Cerebellar nuclear complex (tissue), 1 donor: ENCODE results near the gene AADACL3.

Experiments used
- DNase-seq, 2 experiments: peaks; one replicate each; lab custom pipeline; 2025; lab: John Stamatoyannopoulos, UW

The AADACL3 gene

GRCh38 chr1:12769031-12769430 lies 53.1 kb downstream of the AADACL3 start:
- DNase-seq: no peak

DNA sequence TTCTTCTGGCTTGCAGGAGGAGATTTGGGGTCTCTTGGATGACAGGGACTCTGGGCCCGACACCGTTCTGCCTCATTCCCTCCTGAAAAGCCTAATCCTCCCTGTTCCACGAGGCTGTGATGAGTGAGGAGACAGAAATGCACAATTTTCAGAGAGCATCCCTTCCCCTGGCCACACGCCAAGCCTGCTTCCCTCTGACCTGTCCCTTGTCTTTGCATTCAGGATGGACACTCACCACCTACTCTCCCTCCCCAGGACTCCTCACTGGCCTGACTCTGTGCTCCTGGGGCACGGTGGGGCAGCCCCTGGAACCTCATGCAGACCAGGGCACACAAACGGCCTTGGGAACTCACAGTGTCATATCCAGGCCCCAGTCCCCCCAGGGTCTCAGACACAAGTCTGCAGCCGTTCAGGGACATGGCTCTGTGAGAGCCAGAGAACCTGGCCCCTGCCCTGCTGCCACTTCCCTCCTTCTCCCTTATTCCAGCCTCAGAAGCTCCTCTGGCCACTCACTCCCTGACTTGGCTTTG lies 54.1 kb downstream of the AADACL3 start:
- no peak for DNase-seq

GRCh38 chr1:12770620-12771019 lies 54.7 kb downstream of the AADACL3 start:
- DNase-seq: no peak

DNA sequence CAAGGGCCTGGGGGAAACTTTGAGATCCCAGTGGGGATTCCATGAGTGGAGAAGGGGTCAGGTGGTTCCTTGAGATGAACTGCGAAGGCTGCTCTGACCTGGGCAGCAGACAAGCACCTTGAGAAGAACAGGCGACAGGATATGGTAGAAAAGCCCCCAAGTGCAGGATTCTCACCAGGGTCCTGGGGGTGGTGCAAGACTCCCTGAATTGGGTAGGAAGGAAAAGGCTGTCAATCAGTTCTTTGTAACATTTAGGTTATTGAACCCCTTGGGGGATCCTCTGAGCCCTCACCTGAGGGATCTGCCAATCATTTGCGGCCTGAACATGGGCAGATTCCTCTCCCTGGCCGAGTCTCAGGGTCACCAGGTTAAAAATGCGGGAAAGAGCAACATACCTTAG lies 55.3 kb downstream of the AADACL3 start:
- DNase-seq: no peak

DNA sequence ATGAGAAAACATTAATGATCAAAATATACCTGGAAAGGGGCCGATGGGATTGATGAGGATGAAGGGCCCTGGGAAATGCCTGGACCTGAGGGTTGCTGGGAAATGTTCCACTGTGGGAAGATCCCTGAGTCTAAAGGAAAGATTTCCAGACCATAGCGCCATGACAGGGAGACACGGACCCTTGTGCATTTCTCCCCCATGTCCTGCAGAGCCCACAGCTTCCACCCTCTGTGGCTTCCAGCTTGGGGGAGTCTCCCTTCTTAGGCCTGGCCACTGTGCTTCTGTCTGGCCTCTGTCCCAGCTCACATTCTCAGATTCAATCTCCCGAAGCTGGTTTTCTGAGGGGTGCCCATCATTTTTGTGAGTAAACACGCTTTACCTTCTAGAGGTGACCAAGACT lies 56.6 kb downstream of the AADACL3 start:
- DNase-seq: no peak

GRCh38 chr1:12773438-12773837 lies 57.5 kb downstream of the AADACL3 start, which contains the start of gene PRAMEF12:
TSS of gene PRAMEF12 (plus strand) at chr1:12773738. CDS start at chr1:12774868, 1,130 bp downstream.
- no peak for DNase-seq

- DNase-seq: no peak
Measured at GRCh38 chr1:12774801-12775345, 59.0 kb downstream of the AADACL3 start.

DNA sequence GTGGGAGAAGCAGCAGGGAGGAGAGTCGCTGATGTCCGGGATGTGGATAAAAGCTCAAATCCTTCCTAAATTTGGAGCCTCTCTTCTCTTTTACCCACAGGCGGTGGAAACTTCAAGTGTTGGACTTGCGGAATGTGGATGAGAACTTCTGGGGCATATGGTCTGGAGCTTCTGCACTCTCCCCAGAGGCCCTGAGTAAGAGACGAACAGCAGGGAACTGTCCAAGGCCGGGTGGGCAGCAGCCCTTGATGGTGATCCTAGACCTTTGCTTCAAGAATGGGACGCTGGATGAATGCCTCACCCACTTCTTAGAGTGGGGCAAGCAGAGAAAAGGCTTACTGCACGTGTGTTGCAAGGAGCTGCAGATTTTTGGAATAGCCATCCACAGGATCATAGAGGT lies 59.5 kb downstream of the AADACL3 start:
- no peak for DNase-seq

GRCh38 chr1:12776801-12777557 lies 61.1 kb downstream of the AADACL3 start:
- no peak for DNase-seq
